ENCODE results near the gene ZBTB44.
"Not testable (repeated sequence)": the region's sequence is repeated elsewhere in the genome, so short reads cannot be mapped to it uniquely, and the experiment has no call there.

The ZBTB44 gene, protein sequence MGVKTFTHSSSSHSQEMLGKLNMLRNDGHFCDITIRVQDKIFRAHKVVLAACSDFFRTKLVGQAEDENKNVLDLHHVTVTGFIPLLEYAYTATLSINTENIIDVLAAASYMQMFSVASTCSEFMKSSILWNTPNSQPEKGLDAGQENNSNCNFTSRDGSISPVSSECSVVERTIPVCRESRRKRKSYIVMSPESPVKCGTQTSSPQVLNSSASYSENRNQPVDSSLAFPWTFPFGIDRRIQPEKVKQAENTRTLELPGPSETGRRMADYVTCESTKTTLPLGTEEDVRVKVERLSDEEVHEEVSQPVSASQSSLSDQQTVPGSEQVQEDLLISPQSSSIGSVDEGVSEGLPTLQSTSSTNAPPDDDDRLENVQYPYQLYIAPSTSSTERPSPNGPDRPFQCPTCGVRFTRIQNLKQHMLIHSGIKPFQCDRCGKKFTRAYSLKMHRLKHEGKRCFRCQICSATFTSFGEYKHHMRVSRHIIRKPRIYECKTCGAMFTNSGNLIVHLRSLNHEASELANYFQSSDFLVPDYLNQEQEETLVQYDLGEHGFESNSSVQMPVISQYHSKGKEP

DNA sequence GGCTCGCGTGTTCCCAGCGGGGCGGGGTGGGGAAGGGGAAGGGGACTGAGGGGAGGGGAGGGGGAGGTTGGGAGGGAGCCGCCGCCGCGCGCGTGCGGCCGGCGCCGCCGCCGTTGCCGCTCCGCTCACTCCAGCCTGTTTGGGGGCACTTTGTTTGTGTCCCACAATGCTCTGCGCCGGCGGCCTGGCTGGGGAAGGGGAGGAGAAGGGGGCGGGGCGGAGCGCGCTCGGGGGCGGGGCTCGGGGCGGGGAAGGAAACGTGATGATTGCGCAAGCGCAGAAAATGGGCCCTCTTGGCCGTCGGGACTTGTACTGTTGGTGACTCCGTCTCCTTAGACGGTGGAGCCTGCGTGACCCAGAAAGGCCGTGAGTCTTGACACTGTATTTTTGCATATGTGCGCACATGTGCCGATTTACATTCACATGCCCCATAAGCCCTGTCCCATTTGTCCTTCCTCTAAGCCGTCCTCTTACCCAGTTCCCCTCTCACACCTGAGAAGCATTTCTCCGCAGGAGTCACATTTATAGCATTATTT lies at the start of gene ZBTB44:
ZBTB44 (minus strand) TSS at position 168 of the 536 bp plus-strand sequence. CDS start 53,044 bp downstream, outside the sequence.
- Histone ChIP-seq H3K4me3 (ENCODE audit: low read length in 2 of 2) (peak within 1 kb of the TSS; percentile 82 to 89), H3K27me3 (ENCODE audit: control insufficient read depth in 2 of 2, insufficient read depth in 2 of 2, low read length in 2 of 2) (no peaks in the 10 kb centered on the region), H3K9me3 (ENCODE audit: control insufficient read depth in 2 of 2, low read length in 2 of 2) (no peaks in the 10 kb centered on the region), H3K36me3 (ENCODE audit: control insufficient read depth in 2 of 2, insufficient read depth in 2 of 2, low read length in 2 of 2) (no peaks in the 10 kb centered on the region), H3K4me1 (ENCODE audit: control insufficient read depth in 2 of 2, insufficient read depth in 2 of 2, low read length in 2 of 2) (peaks cover 0 to 8% of the 10 kb centered on the region in 2 donors), H3K9ac (ENCODE audit: low read depth in 1 of 2, low read length in 2 of 2) (peak within 1 kb of the TSS; percentile 81 to 85), H3K27ac (ENCODE audit: low read depth in 2 of 2, low read length in 2 of 2) (peak within 1 kb of the TSS; percentile 91 to 94)

DNA sequence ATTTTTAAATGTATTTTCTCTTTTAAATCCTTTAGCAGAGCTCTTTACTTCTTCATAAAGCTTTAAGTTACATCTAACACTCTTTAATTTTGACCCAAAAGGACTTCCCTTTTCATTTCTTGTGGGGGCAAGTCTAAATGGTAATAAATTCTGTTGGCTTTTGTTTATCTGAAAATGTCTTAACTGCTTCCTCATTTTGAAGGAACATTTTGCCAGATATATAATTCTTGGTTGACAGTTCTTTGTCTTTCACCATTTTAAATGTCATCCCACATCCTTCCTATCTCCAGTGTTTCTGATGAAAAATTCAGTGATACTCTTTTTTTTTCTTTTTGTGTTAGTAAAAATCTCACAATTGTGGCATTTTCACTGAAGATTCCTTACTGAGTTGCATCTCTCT lies 44.7 kb upstream of the ZBTB44 start:
- Histone ChIP-seq H3K9me3 (ENCODE audit: control insufficient read depth in 2 of 2, low read length in 2 of 2) (peaks cover 0 to 6% of the 10 kb centered on the region in 2 donors), H3K9ac (ENCODE audit: low read depth in 1 of 2, low read length in 2 of 2) (no peak overlapping the region), H3K4me3 (ENCODE audit: low read length in 2 of 2) (no peak overlapping the region), H3K27me3 (ENCODE audit: control insufficient read depth in 2 of 2, insufficient read depth in 2 of 2, low read length in 2 of 2) (no peaks in the 10 kb centered on the region), H3K27ac (ENCODE audit: low read depth in 2 of 2, low read length in 2 of 2) (no peak overlapping the region), H3K4me1 (ENCODE audit: control insufficient read depth in 2 of 2, insufficient read depth in 2 of 2, low read length in 2 of 2) (no peaks in the 10 kb centered on the region), H3K36me3 (ENCODE audit: control insufficient read depth in 2 of 2, insufficient read depth in 2 of 2, low read length in 2 of 2) (no peaks in the 10 kb centered on the region)

DNA sequence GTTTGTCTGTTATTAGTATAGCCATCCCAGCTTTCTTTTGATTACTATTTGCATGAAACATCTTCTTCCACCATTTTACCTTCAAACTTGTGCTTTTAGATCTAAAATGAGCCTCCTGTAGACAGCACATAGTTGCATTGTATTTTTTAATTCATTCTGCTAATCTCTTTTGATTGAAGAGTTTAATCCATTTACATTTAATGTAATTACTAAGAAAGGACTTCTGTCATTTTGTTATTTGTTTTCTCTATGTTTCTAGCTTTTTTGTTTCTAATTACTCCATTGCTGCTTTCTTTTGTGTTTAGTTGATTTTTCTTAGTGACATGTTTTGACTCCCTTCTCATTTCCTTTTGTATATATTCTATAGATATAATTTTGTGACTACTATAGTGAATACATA lies 43.7 kb upstream of the ZBTB44 start:
- no peak overlapping the region for H3K27ac ChIP-seq (ENCODE audit: low read depth in 2 of 2, low read length in 2 of 2)

DNA sequence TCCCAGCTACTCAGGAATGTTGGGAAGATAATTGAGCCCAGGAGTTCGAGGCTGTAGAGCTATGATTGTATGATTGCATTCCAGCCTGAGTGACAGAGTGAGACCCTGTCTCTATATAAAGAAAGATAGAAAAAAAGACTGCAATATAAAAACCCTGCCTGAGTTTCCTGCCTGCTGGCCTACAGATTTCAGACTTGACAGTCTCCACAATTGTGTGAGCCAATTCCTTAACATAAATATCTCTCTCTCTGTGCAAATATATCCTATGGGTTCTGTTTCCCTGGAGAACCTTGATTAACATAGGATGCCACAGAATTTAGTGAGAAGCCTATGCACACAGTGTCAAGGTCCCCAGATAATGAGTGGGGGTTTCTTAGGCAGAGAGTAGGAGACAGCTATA lies 32.5 kb upstream of the ZBTB44 start:
- Histone ChIP-seq H3K4me3 (ENCODE audit: low read length in 2 of 2) (no peak overlapping the region), H3K27ac (ENCODE audit: low read depth in 2 of 2, low read length in 2 of 2) (no peak overlapping the region), H3K9ac (ENCODE audit: low read depth in 1 of 2, low read length in 2 of 2) (no peak overlapping the region), H3K27me3 (ENCODE audit: control insufficient read depth in 2 of 2, insufficient read depth in 2 of 2, low read length in 2 of 2) (no peaks in the 10 kb centered on the region), H3K4me1 (ENCODE audit: control insufficient read depth in 2 of 2, insufficient read depth in 2 of 2, low read length in 2 of 2) (no peaks in the 10 kb centered on the region), H3K36me3 (ENCODE audit: control insufficient read depth in 2 of 2, insufficient read depth in 2 of 2, low read length in 2 of 2) (no peaks in the 10 kb centered on the region), H3K9me3 (ENCODE audit: control insufficient read depth in 2 of 2, low read length in 2 of 2) (no peaks in the 10 kb centered on the region)

More for the DNA sequence above, 43.7 kb upstream of the ZBTB44 start:
- H3K27me3 ChIP-seq (ENCODE audit: control insufficient read depth in 2 of 2, insufficient read depth in 2 of 2, low read length in 2 of 2), result no peaks in the 10 kb centered on the region
- peaks cover 0 to 6% of the 10 kb centered on the region in 2 donors for H3K9me3 ChIP-seq (ENCODE audit: control insufficient read depth in 2 of 2, low read length in 2 of 2)
- no peaks in the 10 kb centered on the region for H3K36me3 ChIP-seq (ENCODE audit: control insufficient read depth in 2 of 2, insufficient read depth in 2 of 2, low read length in 2 of 2)
- H3K4me3 ChIP-seq (ENCODE audit: low read length in 2 of 2), result no peak overlapping the region
- H3K4me1 ChIP-seq (ENCODE audit: control insufficient read depth in 2 of 2, insufficient read depth in 2 of 2, low read length in 2 of 2), result no peaks in the 10 kb centered on the region
- H3K9ac ChIP-seq (ENCODE audit: low read depth in 1 of 2, low read length in 2 of 2), result no peak overlapping the region

DNA sequence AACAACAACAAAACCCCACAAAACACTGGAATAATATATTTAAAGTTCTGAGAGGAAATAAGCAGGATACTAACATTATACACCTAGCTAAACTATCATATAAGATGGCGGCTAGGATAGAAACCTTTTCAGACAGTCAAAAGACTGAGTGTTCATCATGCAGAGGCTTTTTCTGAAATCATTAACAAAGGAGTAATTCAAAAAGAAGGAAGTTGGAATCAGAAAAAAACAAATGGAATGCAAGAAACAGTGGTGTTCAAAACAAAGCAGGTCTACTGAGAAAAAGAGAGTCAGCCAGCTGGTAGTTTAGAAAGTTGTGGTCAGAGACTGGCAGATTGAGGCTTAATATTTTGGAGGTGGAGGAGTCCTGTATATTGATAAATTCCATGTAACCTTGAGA lies 30.1 kb upstream of the ZBTB44 start:
- Histone ChIP-seq H3K27me3 (ENCODE audit: control insufficient read depth in 2 of 2, insufficient read depth in 2 of 2, low read length in 2 of 2) (no peaks in the 10 kb centered on the region), H3K4me1 (ENCODE audit: control insufficient read depth in 2 of 2, insufficient read depth in 2 of 2, low read length in 2 of 2) (no peaks in the 10 kb centered on the region), H3K36me3 (ENCODE audit: control insufficient read depth in 2 of 2, insufficient read depth in 2 of 2, low read length in 2 of 2) (no peaks in the 10 kb centered on the region), H3K4me3 (ENCODE audit: low read length in 2 of 2) (no peak overlapping the region), H3K27ac (ENCODE audit: low read depth in 2 of 2, low read length in 2 of 2) (no peak overlapping the region), H3K9ac (ENCODE audit: low read depth in 1 of 2, low read length in 2 of 2) (no peak overlapping the region), H3K9me3 (ENCODE audit: control insufficient read depth in 2 of 2, low read length in 2 of 2) (peaks cover 0 to 7% of the 10 kb centered on the region in 2 donors)

DNA sequence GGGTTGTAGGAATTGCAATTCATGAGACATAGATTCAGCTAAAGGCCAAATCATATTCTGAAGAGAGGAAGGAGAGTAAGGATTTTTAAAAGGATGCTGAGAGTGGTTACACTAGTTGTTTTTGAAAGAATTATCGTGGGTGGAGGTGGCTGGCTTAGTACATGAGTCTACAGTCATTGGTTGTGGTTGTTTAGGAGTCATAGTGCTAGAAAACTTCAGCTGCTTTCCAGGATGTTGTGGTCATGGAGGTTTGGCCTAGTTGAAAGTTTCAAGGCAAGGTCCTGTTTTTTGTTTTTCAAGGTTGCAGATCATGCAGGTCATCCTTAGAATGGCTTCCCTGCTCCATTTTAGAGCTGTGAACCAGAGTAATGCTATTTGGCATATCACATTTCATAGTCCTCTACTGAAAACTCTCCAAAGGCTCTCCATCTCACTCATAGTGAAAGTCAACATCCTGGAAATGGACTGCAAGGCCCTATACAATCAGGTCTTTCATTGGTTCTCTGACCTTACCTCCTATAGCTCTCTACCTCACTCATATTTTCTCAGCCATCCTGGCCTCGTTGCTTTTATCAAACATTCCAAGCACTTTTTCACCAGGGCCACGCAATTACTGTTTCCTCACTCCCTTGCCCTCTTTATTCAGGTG lies 26.1 kb upstream of the ZBTB44 start:
- H3K27ac ChIP-seq (ENCODE audit: low read depth in 2 of 2, low read length in 2 of 2), result no peak overlapping the region
- no peaks in the 10 kb centered on the region for H3K4me1 ChIP-seq (ENCODE audit: control insufficient read depth in 2 of 2, insufficient read depth in 2 of 2, low read length in 2 of 2)
- no peak overlapping the region for H3K9ac ChIP-seq (ENCODE audit: low read depth in 1 of 2, low read length in 2 of 2)
- H3K9me3 ChIP-seq (ENCODE audit: control insufficient read depth in 2 of 2, low read length in 2 of 2), result peaks cover 0 to 7% of the 10 kb centered on the region in 2 donors
- no peaks in the 10 kb centered on the region for H3K36me3 ChIP-seq (ENCODE audit: control insufficient read depth in 2 of 2, insufficient read depth in 2 of 2, low read length in 2 of 2)
- H3K27me3 ChIP-seq (ENCODE audit: control insufficient read depth in 2 of 2, insufficient read depth in 2 of 2, low read length in 2 of 2), result no peaks in the 10 kb centered on the region
- no peak overlapping the region for H3K4me3 ChIP-seq (ENCODE audit: low read length in 2 of 2)

DNA sequence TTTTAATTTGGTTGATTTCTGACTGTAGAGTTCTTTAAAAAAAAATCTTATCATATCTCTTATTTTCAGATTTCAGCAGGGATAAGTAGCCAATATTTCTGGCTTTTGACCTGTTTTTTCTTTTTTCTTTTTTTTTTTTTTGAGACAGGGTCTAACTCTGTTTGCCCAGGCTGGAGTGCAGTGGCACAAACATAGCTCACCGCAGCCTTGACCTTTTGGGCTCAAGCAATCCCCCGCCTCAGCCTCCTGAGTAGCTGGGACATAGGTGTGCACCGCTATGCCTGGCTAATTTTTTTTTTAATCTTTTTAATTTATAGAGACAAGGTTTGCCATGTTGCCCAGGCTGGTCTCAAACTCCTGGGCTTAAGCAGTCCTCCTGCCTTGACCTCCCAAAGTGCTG lies 23.9 kb upstream of the ZBTB44 start:
- Histone ChIP-seq H3K9me3 (ENCODE audit: control insufficient read depth in 2 of 2, low read length in 2 of 2) (peaks cover 0 to 7% of the 10 kb centered on the region in 2 donors), H3K4me1 (ENCODE audit: control insufficient read depth in 2 of 2, insufficient read depth in 2 of 2, low read length in 2 of 2) (no peaks in the 10 kb centered on the region), H3K9ac (ENCODE audit: low read depth in 1 of 2, low read length in 2 of 2) (no peak overlapping the region), H3K27ac (ENCODE audit: low read depth in 2 of 2, low read length in 2 of 2) (no peak overlapping the region), H3K27me3 (ENCODE audit: control insufficient read depth in 2 of 2, insufficient read depth in 2 of 2, low read length in 2 of 2) (no peaks in the 10 kb centered on the region), H3K36me3 (ENCODE audit: control insufficient read depth in 2 of 2, insufficient read depth in 2 of 2, low read length in 2 of 2) (no peaks in the 10 kb centered on the region), H3K4me3 (ENCODE audit: low read length in 2 of 2) (no peak overlapping the region)

DNA sequence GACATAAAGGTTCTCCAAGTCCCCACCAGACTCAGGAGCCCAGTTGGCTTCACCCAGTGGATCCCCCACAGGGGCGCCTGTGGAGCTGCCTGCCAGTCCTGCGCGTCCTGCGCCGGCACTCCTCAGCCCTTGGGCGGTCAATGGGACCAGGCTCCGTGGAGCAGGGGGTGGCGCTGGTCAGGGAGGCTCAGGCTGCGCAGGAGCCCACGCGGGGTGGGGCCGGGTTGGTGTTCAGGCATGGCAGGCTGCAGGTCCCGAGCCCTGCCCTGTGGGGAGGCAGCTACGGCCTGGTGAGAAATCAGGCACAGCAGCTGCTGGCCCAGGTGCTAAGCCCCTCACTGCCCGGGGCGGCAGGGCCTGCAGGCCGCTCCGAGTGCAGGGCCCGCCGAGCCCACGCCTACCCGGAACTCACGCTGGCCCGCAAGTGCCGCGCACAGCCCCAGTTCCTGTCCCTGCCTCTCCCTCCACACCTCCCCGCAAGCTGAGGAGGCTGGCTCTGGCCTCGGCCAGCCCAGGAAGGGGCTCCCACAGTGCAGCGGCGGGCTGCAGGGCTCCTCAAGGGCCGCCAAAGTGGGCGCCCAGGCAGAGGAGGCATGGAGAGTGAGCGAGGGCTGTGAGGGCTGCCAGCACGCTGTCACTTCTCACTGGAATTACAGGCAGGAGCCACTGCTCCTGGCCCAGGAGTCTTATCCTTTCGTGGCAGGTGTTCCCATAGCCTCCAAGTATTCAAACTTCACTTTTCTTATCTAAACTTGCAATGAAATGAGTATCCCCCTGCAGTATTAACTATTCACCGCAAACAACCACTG lies 22.8 kb upstream of the ZBTB44 start:
- Histone ChIP-seq H3K36me3 (ENCODE audit: control insufficient read depth in 2 of 2, insufficient read depth in 2 of 2, low read length in 2 of 2) (no peaks in the 10 kb centered on the region), H3K9ac (ENCODE audit: low read depth in 1 of 2, low read length in 2 of 2) (no peak overlapping the region), H3K4me1 (ENCODE audit: control insufficient read depth in 2 of 2, insufficient read depth in 2 of 2, low read length in 2 of 2) (no peaks in the 10 kb centered on the region), H3K9me3 (ENCODE audit: control insufficient read depth in 2 of 2, low read length in 2 of 2) (peaks cover 0 to 7% of the 10 kb centered on the region in 2 donors), H3K27me3 (ENCODE audit: control insufficient read depth in 2 of 2, insufficient read depth in 2 of 2, low read length in 2 of 2) (no peaks in the 10 kb centered on the region), H3K4me3 (ENCODE audit: low read length in 2 of 2) (no peak overlapping the region), H3K27ac (ENCODE audit: low read depth in 2 of 2, low read length in 2 of 2) (no peak overlapping the region)

DNA sequence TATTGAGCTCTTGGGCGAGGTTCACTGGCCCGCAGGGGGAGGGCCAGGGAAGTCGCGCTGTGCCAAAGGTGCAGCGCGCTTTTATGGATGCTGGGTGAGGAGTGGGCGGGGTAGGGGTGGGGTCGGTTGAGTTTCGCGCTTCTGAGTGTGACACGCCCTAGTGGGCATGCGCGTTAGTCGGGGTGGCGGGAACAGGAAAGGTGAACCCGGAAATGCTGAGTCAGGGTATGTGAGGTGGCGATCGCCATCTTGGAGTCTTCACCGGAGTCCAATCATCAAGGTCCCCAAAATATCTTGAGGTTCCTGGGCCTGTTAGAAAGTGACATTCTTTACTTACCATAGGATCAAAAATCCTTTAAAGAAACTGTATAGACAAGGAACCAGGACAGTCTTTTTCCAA lies 16.7 kb upstream of the ZBTB44 start:
- not testable (repeated sequence) for H3K27ac ChIP-seq (ENCODE audit: low read depth in 2 of 2, low read length in 2 of 2); H3K9me3 ChIP-seq (ENCODE audit: control insufficient read depth in 2 of 2, low read length in 2 of 2); H3K36me3 ChIP-seq (ENCODE audit: control insufficient read depth in 2 of 2, insufficient read depth in 2 of 2, low read length in 2 of 2); H3K4me1 ChIP-seq (ENCODE audit: control insufficient read depth in 2 of 2, insufficient read depth in 2 of 2, low read length in 2 of 2); H3K4me3 ChIP-seq (ENCODE audit: low read length in 2 of 2); H3K9ac ChIP-seq (ENCODE audit: low read depth in 1 of 2, low read length in 2 of 2); H3K27me3 ChIP-seq (ENCODE audit: control insufficient read depth in 2 of 2, insufficient read depth in 2 of 2, low read length in 2 of 2)

Data from mucosa of rectum (tissue), 2 donors.